TTC549 (cell line): ENCODE data around the gene HINT3.
"Not testable (repeated sequence)": the region's sequence is repeated elsewhere in the genome, so short reads cannot be mapped to it uniquely, and the experiment has no call there.

ENCODE experiments used
- FAIRE-seq: peaks from 2 replicates; lab custom pipeline; 2012; peaks lifted over from hg19 to GRCh38; lab: Jason Lieb, UNC

Gene HINT3

DNA sequence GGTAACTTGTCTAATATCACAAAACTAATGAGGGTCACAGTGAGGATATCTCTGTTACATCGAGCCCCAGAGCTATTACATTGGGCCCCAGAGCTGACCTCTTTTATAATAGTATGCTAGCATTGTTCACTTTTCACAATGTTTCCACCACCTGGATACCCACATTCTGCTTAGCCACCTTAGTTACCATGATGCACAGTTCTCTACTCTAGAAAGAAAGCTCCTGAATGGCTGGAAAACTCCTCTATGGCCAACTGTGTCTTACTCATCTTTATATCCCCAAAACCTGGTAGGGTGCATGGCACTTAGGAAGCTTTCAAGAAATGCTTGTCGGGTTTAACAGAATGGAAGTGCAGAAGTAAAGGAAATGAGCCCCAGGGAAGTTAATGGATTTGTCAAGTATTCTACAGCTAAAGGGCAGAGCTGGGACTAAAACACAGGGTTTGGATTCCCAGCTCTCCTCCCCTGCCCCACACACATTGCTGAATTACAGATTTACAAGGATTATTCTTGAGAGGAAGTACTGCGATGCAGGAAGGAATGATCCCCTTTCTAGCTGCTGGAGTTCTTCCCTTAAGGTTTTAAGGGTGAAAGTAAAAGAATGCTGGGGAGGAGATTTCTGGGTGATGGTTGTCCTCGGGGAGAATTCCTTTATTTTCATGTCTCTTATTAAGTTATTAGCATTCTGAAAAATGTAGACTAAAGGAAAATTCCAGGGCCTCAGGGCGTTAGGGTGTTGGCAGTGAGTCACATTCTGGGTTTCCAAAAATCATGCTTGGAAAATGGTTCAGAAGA is 16.1 kb upstream of the HINT3 start:
- no peak for FAIRE-seq

- FAIRE-seq = no peak
Measured at GRCh38 chr6:125942672-125943527, 13.7 kb upstream of the HINT3 start.

- FAIRE-seq = no peak
Measured at GRCh38 chr6:125943528-125944433, 12.8 kb upstream of the HINT3 start.

GRCh38 chr6:125944434-125944816 is 12.1 kb upstream of the HINT3 start:
- FAIRE-seq = no peak

DNA sequence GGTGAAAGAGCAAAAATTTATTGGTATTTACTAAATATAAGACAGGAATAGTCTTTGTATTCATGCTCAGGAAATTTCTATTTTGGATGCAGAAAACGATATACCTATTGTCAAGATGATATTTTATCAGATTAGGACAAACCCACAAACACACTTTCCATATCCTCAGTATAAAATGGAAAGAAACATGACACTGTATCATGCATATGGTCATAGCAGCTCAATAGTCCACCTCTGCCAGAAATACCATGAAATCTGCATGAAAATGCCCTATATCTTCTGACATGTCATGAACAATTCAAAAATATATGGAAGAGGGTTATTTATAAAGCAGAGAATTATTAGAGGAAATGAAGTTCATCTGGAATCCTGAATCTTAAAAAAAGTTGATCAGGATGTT is 11.7 kb upstream of the HINT3 start:
- FAIRE-seq = no peak

- no peak for FAIRE-seq
Measured at GRCh38 chr6:125945378-125946141, 11.0 kb upstream of the HINT3 start.

GRCh38 chr6:125947615-125948014 is 9.0 kb upstream of the HINT3 start:
- no peak for FAIRE-seq

DNA sequence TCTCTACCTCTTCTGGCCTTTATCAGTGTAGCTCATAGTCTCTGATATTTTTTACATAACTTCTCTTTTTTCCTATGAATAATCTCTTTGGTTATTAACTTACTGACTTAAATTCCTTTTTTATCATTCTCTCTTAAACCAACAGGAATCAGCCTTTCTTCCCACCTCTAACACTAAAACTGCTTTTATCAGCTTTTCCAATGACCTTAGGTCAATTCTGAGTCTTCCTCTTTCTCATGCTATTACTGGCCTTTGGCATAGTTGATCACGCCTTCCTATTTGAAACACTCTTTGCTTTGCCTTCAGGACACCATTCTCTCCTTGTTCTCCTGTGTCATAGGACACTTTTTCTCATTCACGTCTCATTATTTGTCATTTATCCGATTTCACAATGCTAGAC is 8.1 kb upstream of the HINT3 start:
- FAIRE-seq = no peak

GRCh38 chr6:125949069-125949468 is 7.5 kb upstream of the HINT3 start:
- FAIRE-seq = no peak

DNA sequence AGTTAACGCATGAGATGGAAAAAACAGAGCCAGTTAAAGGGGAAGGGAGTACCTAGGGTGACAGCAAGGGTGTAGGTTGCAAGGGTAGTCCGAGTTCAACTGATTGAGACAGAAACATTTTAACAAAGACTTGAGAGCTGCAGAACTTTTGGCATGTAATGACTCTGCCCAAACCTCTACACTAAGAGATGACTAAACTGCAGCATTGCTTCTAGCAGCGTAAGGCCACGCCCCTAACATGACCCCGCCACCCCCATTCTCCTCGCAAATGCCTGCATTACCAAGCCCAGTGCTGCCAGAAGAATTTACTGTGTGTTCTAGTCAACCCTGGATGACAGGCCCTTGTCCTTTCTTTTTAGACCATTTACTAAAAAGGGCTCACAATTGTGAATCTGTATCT is 6.3 kb upstream of the HINT3 start:
- no peak for FAIRE-seq

GRCh38 chr6:125950716-125951115 is 5.9 kb upstream of the HINT3 start:
- not testable (repeated sequence) for FAIRE-seq

DNA sequence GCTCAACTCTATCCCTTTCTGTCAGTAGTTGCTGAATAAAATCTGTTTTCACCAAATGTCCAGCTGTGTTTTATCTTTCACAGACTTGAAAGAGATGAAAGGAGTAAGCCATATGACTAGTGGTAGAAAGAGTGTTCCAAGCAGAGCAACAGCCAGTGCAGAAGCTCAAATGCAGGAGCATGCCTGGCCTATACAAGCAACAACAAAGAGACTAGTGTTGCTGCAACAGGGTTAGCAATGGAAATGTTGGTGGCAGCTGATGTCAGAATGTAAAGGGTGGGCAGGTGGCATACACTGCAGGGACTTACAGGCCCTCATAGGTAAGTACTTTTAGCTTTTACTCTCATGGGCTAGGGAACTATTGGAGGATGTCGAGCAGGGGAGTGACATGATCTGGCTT is 5.2 kb upstream of the HINT3 start:
- FAIRE-seq = no peak

- no peak for FAIRE-seq
Measured at GRCh38 chr6:125952764-125953501, 3.6 kb upstream of the HINT3 start.

- FAIRE-seq = no peak
Measured at GRCh38 chr6:125953502-125953875, 3.1 kb upstream of the HINT3 start.

GRCh38 chr6:125954735-125955339 is 1.7 kb upstream of the HINT3 start:
- FAIRE-seq = no peak

DNA sequence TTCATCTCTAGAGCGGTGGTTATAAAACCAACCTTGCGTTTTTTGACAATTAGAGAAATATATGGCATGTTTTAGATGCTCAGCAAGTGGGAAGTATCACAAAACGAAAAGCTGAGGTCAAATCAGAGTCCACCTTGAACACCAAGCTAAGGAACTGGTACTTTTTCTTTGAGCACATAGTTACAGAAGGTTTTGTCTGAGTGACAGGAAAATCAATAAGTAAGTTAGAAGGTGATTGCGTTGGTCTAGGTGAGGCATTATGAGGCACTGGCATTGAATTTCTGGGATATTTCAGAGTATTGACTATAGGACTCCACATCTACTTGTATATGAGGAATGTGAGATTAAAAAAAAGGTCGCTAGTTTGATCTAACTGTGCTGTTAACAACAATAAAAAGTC is 597 bp upstream of the HINT3 start:
- FAIRE-seq = no peak

- FAIRE-seq = no peak
Measured at GRCh38 chr6:125957391-125957693, 772 bp downstream of the HINT3 start.

DNA sequence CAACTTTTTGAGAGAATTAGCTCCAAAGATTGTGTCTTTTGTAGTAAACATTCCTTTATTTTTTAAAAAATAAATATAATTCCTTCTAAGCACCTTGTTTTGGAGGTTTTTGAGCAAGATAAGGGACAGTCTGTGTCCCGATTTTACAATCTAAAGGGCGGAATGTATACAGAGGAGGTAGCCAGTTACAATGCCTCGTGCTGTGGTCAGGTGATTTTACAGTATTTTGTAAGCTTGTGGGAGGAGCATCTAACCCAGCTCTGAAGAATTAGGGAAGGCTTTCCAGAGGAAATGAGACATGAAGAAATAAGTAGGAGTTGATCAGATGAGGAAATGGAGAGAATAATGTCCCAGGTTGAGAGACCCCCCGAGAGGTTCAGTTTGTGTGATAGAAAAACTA is 1.3 kb downstream of the HINT3 start:
- no peak for FAIRE-seq

DNA sequence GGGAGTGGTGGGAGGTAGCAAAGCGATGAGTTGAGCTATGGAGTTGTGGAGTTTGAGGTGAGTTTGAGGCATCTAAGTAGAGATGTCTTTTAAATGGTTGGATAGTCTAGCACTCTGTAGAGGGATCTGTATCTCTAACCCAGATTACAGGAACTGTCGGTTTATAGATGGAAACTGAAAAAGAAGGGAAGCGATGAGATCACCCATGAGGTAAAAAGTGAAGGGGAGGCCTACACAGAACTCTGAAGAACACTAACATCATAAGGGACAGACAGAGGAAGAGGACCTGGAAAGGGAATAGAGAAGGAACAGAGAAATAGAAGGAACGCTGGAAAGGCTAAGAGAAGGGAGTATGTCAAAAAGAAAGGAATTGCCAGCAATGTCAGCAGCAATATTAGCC is 2.5 kb downstream of the HINT3 start:
- FAIRE-seq = no peak

- FAIRE-seq = no peak
Measured at GRCh38 chr6:125961117-125961516, 4.5 kb downstream of the HINT3 start.
